A673 (cell line): ENCODE data around the gene FES. TPM values are rescaled to one million over a fixed set of nuclear protein-coding genes. Genes with fewer than 3 reads are reported as not detected.

Experiments
- BruUV-seq: library from RNA; stranded (reverse); fragments of 400-500 nt; replicated peaks from 2 replicates; lab custom pipeline; 2021; lab: Mats Ljungman, UMichigan
- CTCF ChIA-PET: fragments of 300-600 bp; sonication (Branson Sonifier 250); formaldehyde crosslinking; loops from one replicate; lab custom pipeline; 2022; ENCODE audit warnings: antibody characterized with exemption; lab: Charles Lee
- POLR2A ChIA-PET: fragments of 300-600 bp; sonication (Branson Sonifier 250); formaldehyde crosslinking; loops from one replicate; lab custom pipeline; 2022; ENCODE audit warnings: antibody characterized with exemption; ENCODE audit not compliant: low non-redundant PET; lab: Charles Lee
- DNase-seq: peaks from one replicate; pipeline ENCODE4 v3.0.0-alpha.2; 2015; ENCODE audit warnings: low spot score
- H3K27ac ChIP-seq: fragments of 200-600 bp; sonication (generic); 2 replicates; pipeline ENCODE4 v1.5.1; 2016; ENCODE audit warnings: mixed run types, low read depth, mild to moderate bottlenecking, mixed read lengths, antibody characterized with exemption, low read length; ENCODE audit not compliant: poor library complexity, severe bottlenecking
- H3K27me3 ChIP-seq: fragments of 200-600 bp; sonication (generic); replicated peaks from 2 replicates; pipeline ENCODE4 v1.6.1; 2017; ENCODE audit warnings: mixed run types, low read depth, mild to moderate bottlenecking, mixed read lengths, antibody characterized with exemption, low read length; ENCODE audit not compliant: insufficient read depth, poor library complexity
- H3K36me3 ChIP-seq: fragments of 200-600 bp; sonication (generic); 2 replicates; pipeline ENCODE4 v1.6.1; 2016; ENCODE audit warnings: mixed run types, mild to moderate bottlenecking, mixed read lengths, antibody characterized with exemption, low read length; ENCODE audit not compliant: insufficient read depth, poor library complexity, severe bottlenecking
- H3K4me1 ChIP-seq: fragments of 200-600 bp; sonication (generic); 2 replicates; pipeline ENCODE4 v1.6.1; 2017; ENCODE audit warnings: mixed run types, mild to moderate bottlenecking, mixed read lengths, antibody characterized with exemption, low read length; ENCODE audit not compliant: insufficient read depth, poor library complexity, severe bottlenecking
- H3K4me3 ChIP-seq: fragments of 200-600 bp; sonication (generic); 2 replicates; pipeline ENCODE4 v1.5.1; 2016; ENCODE audit warnings: low read depth, mixed run types, mild to moderate bottlenecking, mixed read lengths, low read length; ENCODE audit not compliant: poor library complexity, severe bottlenecking
- H3K9me3 ChIP-seq: fragments of 200-600 bp; sonication (generic); 2 replicates; pipeline ENCODE4 v1.6.1; 2016; ENCODE audit warnings: mixed run types, low read depth, mild to moderate bottlenecking, mixed read lengths, antibody characterized with exemption, low read length; ENCODE audit not compliant: poor library complexity, severe bottlenecking
- EZH2 ChIP-seq: fragments of 200-600 bp; sonication (generic); IDR thresholded peaks from 2 replicates; pipeline ENCODE4 v1.6.1; 2017; ENCODE audit warnings: borderline replicate concordance, low read depth, mild to moderate bottlenecking, mixed read lengths, antibody characterized with exemption, low read length; ENCODE audit not compliant: poor library complexity, severe bottlenecking
- intact Hi-C: fragments of 100-400 bp; cut with micrococcal nuclease; formaldehyde crosslinking; loops from one replicate; pipeline ENCODE4 v1.10.0; 2022; ENCODE audit not compliant: unreplicated experiment
- total RNA-seq: library from RNA; stranded (reverse); gene quantifications from 2 replicates; pipeline ENCODE4 v1.2.3, GENCODE V29; 2021
- TF ChIP-seq, protein P1 (sequence below): fragments of 300-800, 200-600 bp; sonication (generic); conservative IDR thresholded peaks from 2 replicates; pipeline ENCODE4 v1.5.1; 2017; ENCODE audit warnings: low read depth, mild to moderate bottlenecking, antibody characterized with exemption, low read length, moderate library complexity, mixed read lengths

FES gene
- total RNA-seq, 1 experiment from 2014 or later = 3.8 TPM

DNA sequence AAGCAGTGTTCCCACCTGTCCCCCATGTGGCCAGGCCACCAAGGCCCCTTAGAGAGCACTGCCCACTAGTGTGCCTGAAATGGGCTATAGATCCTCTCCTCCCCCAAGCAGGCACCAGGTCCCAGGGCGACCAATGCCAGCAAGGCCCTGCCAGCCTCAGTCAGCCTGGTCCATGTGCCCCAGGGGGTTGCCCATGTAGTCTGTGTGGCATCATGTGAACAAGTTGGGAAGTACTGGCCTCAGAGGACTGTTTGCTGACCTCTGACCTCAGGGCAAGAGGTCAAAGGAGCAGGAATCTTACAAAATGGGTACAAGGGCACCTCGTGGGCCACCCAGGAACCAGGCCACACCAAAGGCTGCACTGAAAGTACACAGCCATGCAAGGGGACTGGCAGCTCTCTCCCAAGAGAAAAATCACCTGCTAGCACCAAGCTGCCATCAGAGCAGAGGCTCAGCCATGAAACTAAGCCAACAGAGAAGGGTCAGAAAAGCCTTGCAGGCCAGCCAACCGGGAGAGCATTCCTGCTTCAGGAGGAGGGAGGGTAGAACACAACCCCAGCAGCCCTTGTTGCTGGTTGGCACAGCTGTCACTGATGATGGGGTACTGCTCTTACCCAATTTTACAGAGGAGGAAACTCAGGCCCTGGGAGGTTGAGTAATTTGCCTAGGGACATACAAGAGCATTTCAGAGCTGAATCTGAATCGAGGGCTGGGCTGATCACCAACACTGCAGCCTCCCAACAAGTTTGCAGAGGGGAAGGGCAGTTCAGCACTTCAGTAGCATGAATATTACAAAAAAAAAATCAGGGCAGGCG lies 21.1 kb upstream of the FES start:
- no peak for DNase-seq
- ChIA-PET CTCF (no interaction called here), POLR2A (no interaction called here)
- intact Hi-C loops = no loop called here
- peaks cover 2% of the 10 kb centered on the region for H3K4me1 ChIP-seq
- no peak overlapping the region for H3K27ac ChIP-seq
- TF ChIP-seq, protein P1, sequence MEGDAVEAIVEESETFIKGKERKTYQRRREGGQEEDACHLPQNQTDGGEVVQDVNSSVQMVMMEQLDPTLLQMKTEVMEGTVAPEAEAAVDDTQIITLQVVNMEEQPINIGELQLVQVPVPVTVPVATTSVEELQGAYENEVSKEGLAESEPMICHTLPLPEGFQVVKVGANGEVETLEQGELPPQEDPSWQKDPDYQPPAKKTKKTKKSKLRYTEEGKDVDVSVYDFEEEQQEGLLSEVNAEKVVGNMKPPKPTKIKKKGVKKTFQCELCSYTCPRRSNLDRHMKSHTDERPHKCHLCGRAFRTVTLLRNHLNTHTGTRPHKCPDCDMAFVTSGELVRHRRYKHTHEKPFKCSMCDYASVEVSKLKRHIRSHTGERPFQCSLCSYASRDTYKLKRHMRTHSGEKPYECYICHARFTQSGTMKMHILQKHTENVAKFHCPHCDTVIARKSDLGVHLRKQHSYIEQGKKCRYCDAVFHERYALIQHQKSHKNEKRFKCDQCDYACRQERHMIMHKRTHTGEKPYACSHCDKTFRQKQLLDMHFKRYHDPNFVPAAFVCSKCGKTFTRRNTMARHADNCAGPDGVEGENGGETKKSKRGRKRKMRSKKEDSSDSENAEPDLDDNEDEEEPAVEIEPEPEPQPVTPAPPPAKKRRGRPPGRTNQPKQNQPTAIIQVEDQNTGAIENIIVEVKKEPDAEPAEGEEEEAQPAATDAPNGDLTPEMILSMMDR = no peak
- TF ChIP-seq EZH2 = no peak
- no TSS peak for BruUV-seq
- no peaks in the 10 kb centered on the region for H3K27me3 ChIP-seq
- no peak overlapping the region for H3K4me3 ChIP-seq
- no peaks in the 10 kb centered on the region for H3K36me3 ChIP-seq
- H3K9me3 ChIP-seq = no peaks in the 10 kb centered on the region

- POLR2A ChIA-PET = no interaction called here
- BruUV-seq = no TSS peak
- DNase-seq = no peak
- H3K36me3 ChIP-seq = no peaks in the 10 kb centered on the region
- H3K4me3 ChIP-seq = no peak overlapping the region
- H3K27me3 ChIP-seq = no peaks in the 10 kb centered on the region
- intact Hi-C loops = no loop called here
- no peak for TF ChIP-seq EZH2
- TF ChIP-seq, protein P1 = no peak
- CTCF ChIA-PET = no interaction called here
- peaks cover 10% of the 10 kb centered on the region for H3K4me1 ChIP-seq
- no peak overlapping the region for H3K27ac ChIP-seq
- H3K9me3 ChIP-seq = no peaks in the 10 kb centered on the region
Measured at GRCh38 chr15:90863987-90864386, 20.3 kb upstream of the FES start.

GRCh38 chr15:90864507-90864906 lies 19.8 kb upstream of the FES start:
- H3K27ac ChIP-seq = no peak overlapping the region
- ChIA-PET CTCF (no interaction called here), POLR2A (no interaction called here)
- no peak for TF ChIP-seq EZH2
- TF ChIP-seq, protein P1 = no peak
- no peaks in the 10 kb centered on the region for H3K9me3 ChIP-seq
- intact Hi-C loops = no loop called here
- no peaks in the 10 kb centered on the region for H3K36me3 ChIP-seq
- H3K27me3 ChIP-seq = no peaks in the 10 kb centered on the region
- DNase-seq = no peak
- H3K4me1 ChIP-seq = peaks cover 16% of the 10 kb centered on the region
- H3K4me3 ChIP-seq = no peak overlapping the region
- no TSS peak for BruUV-seq
